ENCODE data around the gene MAPK1.
A peak's percentile ranks its signal among the peaks of the same experiment; 100 is the strongest.
"Not testable (repeated sequence)": the region's sequence is repeated elsewhere in the genome, so short reads cannot be mapped to it uniquely, and the experiment has no call there.

Gene MAPK1

GRCh38 chr22:21720191-21720859, 147.1 kb downstream of the MAPK1 start:
- H3K27me3 ChIP-seq (ENCODE audit: control insufficient read depth in 5 of 5, insufficient read depth in 4 of 5, low read length in 5 of 5); H3K36me3 ChIP-seq (ENCODE audit: control insufficient read depth in 5 of 5, insufficient read depth in 5 of 5, low read length in 5 of 5); H3K9me3 ChIP-seq (ENCODE audit: control insufficient read depth in 5 of 5, low read length in 5 of 5); H3K9ac ChIP-seq (ENCODE audit: low read length in 5 of 5); H3K27ac ChIP-seq (ENCODE audit: low read depth, low read length); H3K4me1 ChIP-seq (ENCODE audit: control insufficient read depth in 5 of 5, insufficient read depth in 5 of 5, low read length in 5 of 5); H3K4me3 ChIP-seq (ENCODE audit: low read depth in 1 of 5, low read length in 5 of 5): not testable (repeated sequence)

- H3K4me3 ChIP-seq (ENCODE audit: low read depth in 1 of 5, low read length in 5 of 5): no peak overlapping the region
- no peaks in the 10 kb centered on the region for H3K9me3 ChIP-seq (ENCODE audit: control insufficient read depth in 5 of 5, low read length in 5 of 5)
- no peaks in the 10 kb centered on the region for H3K36me3 ChIP-seq (ENCODE audit: control insufficient read depth in 5 of 5, insufficient read depth in 5 of 5, low read length in 5 of 5)
- H3K9ac ChIP-seq (ENCODE audit: low read length in 5 of 5): no peak overlapping the region
- H3K4me1 ChIP-seq (ENCODE audit: control insufficient read depth in 5 of 5, insufficient read depth in 5 of 5, low read length in 5 of 5): no peaks in the 10 kb centered on the region
- no peak overlapping the region for H3K27ac ChIP-seq (ENCODE audit: low read depth, low read length)
- H3K27me3 ChIP-seq (ENCODE audit: control insufficient read depth in 5 of 5, insufficient read depth in 4 of 5, low read length in 5 of 5): no peaks in the 10 kb centered on the region
Measured at GRCh38 chr22:21719024-21719423, 148.4 kb downstream of the MAPK1 start.

GRCh38 chr22:21718499-21718898, 148.9 kb downstream of the MAPK1 start:
- Histone ChIP-seq H3K36me3 (ENCODE audit: control insufficient read depth in 5 of 5, insufficient read depth in 5 of 5, low read length in 5 of 5) (no peaks in the 10 kb centered on the region), H3K27ac (ENCODE audit: low read depth, low read length) (no peak overlapping the region), H3K4me1 (ENCODE audit: control insufficient read depth in 5 of 5, insufficient read depth in 5 of 5, low read length in 5 of 5) (peaks cover 0 to under 1% (median 0%) of the 10 kb centered on the region in 5 donors), H3K27me3 (ENCODE audit: control insufficient read depth in 5 of 5, insufficient read depth in 4 of 5, low read length in 5 of 5) (no peaks in the 10 kb centered on the region), H3K9ac (ENCODE audit: low read length in 5 of 5) (no peak overlapping the region), H3K4me3 (ENCODE audit: low read depth in 1 of 5, low read length in 5 of 5) (no peak overlapping the region), H3K9me3 (ENCODE audit: control insufficient read depth in 5 of 5, low read length in 5 of 5) (no peaks in the 10 kb centered on the region)

- not testable (repeated sequence) for H3K27ac ChIP-seq (ENCODE audit: low read depth, low read length); H3K27me3 ChIP-seq (ENCODE audit: control insufficient read depth in 5 of 5, insufficient read depth in 4 of 5, low read length in 5 of 5); H3K9ac ChIP-seq (ENCODE audit: low read length in 5 of 5); H3K36me3 ChIP-seq (ENCODE audit: control insufficient read depth in 5 of 5, insufficient read depth in 5 of 5, low read length in 5 of 5); H3K4me3 ChIP-seq (ENCODE audit: low read depth in 1 of 5, low read length in 5 of 5); H3K9me3 ChIP-seq (ENCODE audit: control insufficient read depth in 5 of 5, low read length in 5 of 5)
- peaks cover 0 to 11% (median 8%) of the 10 kb centered on the region in 5 donors for H3K4me1 ChIP-seq (ENCODE audit: control insufficient read depth in 5 of 5, insufficient read depth in 5 of 5, low read length in 5 of 5)
Measured at GRCh38 chr22:21716395-21717122, 150.9 kb downstream of the MAPK1 start.

GRCh38 chr22:21714786-21715185, 152.7 kb downstream of the MAPK1 start:
- peaks cover 0 to 13% (median 8%) of the 10 kb centered on the region in 5 donors for H3K4me1 ChIP-seq (ENCODE audit: control insufficient read depth in 5 of 5, insufficient read depth in 5 of 5, low read length in 5 of 5)
- no peaks in the 10 kb centered on the region for H3K9me3 ChIP-seq (ENCODE audit: control insufficient read depth in 5 of 5, low read length in 5 of 5)
- H3K4me3 ChIP-seq (ENCODE audit: low read depth in 1 of 5, low read length in 5 of 5): no peak overlapping the region
- H3K36me3 ChIP-seq (ENCODE audit: control insufficient read depth in 5 of 5, insufficient read depth in 5 of 5, low read length in 5 of 5): peaks cover 0 to 7% (median 0%) of the 10 kb centered on the region in 5 donors
- H3K27me3 ChIP-seq (ENCODE audit: control insufficient read depth in 5 of 5, insufficient read depth in 4 of 5, low read length in 5 of 5): no peaks in the 10 kb centered on the region
- H3K27ac ChIP-seq (ENCODE audit: low read depth, low read length): no peak overlapping the region
- H3K9ac ChIP-seq (ENCODE audit: low read length in 5 of 5): no peak overlapping the region

- Histone ChIP-seq H3K36me3 (ENCODE audit: control insufficient read depth in 5 of 5, insufficient read depth in 5 of 5, low read length in 5 of 5) (peaks cover 0 to 10% (median 0%) of the 10 kb centered on the region in 5 donors), H3K27ac (ENCODE audit: low read depth, low read length) (no peak overlapping the region), H3K9me3 (ENCODE audit: control insufficient read depth in 5 of 5, low read length in 5 of 5) (no peaks in the 10 kb centered on the region), H3K9ac (ENCODE audit: low read length in 5 of 5) (no peak overlapping the region), H3K27me3 (ENCODE audit: control insufficient read depth in 5 of 5, insufficient read depth in 4 of 5, low read length in 5 of 5) (no peaks in the 10 kb centered on the region), H3K4me3 (ENCODE audit: low read depth in 1 of 5, low read length in 5 of 5) (no peak overlapping the region), H3K4me1 (ENCODE audit: control insufficient read depth in 5 of 5, insufficient read depth in 5 of 5, low read length in 5 of 5) (peaks cover 0 to 13% (median 8%) of the 10 kb centered on the region in 5 donors)
Measured at GRCh38 chr22:21714059-21714770, 153.2 kb downstream of the MAPK1 start.

GRCh38 chr22:21713428-21714058, 153.9 kb downstream of the MAPK1 start:
- H3K9me3 ChIP-seq (ENCODE audit: control insufficient read depth in 5 of 5, low read length in 5 of 5): no peaks in the 10 kb centered on the region
- H3K27me3 ChIP-seq (ENCODE audit: control insufficient read depth in 5 of 5, insufficient read depth in 4 of 5, low read length in 5 of 5): no peaks in the 10 kb centered on the region
- H3K4me1 ChIP-seq (ENCODE audit: control insufficient read depth in 5 of 5, insufficient read depth in 5 of 5, low read length in 5 of 5): peaks cover 0 to 13% (median 8%) of the 10 kb centered on the region in 5 donors
- peak overlapping the region in 1 of 5 donors; percentile 44 for H3K9ac ChIP-seq (ENCODE audit: low read length in 5 of 5)
- peak overlapping the region in 2 of 5 donors; percentile 42 to 58 for H3K4me3 ChIP-seq (ENCODE audit: low read depth in 1 of 5, low read length in 5 of 5)
- no peak overlapping the region for H3K27ac ChIP-seq (ENCODE audit: low read depth, low read length)
- peaks cover 0 to 13% (median 0%) of the 10 kb centered on the region in 5 donors for H3K36me3 ChIP-seq (ENCODE audit: control insufficient read depth in 5 of 5, insufficient read depth in 5 of 5, low read length in 5 of 5)

GRCh38 chr22:21712751-21713427, 154.6 kb downstream of the MAPK1 start:
- Histone ChIP-seq H3K27me3 (ENCODE audit: control insufficient read depth in 5 of 5, insufficient read depth in 4 of 5, low read length in 5 of 5) (no peaks in the 10 kb centered on the region), H3K27ac (ENCODE audit: low read depth, low read length) (no peak overlapping the region), H3K4me1 (ENCODE audit: control insufficient read depth in 5 of 5, insufficient read depth in 5 of 5, low read length in 5 of 5) (peaks cover 0 to 13% (median 8%) of the 10 kb centered on the region in 5 donors), H3K9me3 (ENCODE audit: control insufficient read depth in 5 of 5, low read length in 5 of 5) (no peaks in the 10 kb centered on the region), H3K4me3 (ENCODE audit: low read depth in 1 of 5, low read length in 5 of 5) (peak overlapping the region in 3 of 5 donors; percentile 41 to 58 (median 42)), H3K9ac (ENCODE audit: low read length in 5 of 5) (peak overlapping the region in 2 of 5 donors; percentile 21 to 44), H3K36me3 (ENCODE audit: control insufficient read depth in 5 of 5, insufficient read depth in 5 of 5, low read length in 5 of 5) (peaks cover 0 to 13% (median 0%) of the 10 kb centered on the region in 5 donors)

- Histone ChIP-seq H3K27me3 (ENCODE audit: control insufficient read depth in 5 of 5, insufficient read depth in 4 of 5, low read length in 5 of 5) (no peaks in the 10 kb centered on the region), H3K9ac (ENCODE audit: low read length in 5 of 5) (peak overlapping the region in 1 of 5 donors; percentile 26), H3K4me3 (ENCODE audit: low read depth in 1 of 5, low read length in 5 of 5) (no peak overlapping the region), H3K9me3 (ENCODE audit: control insufficient read depth in 5 of 5, low read length in 5 of 5) (no peaks in the 10 kb centered on the region), H3K27ac (ENCODE audit: low read depth, low read length) (no peak overlapping the region), H3K36me3 (ENCODE audit: control insufficient read depth in 5 of 5, insufficient read depth in 5 of 5, low read length in 5 of 5) (peaks cover 0 to 13% (median 0%) of the 10 kb centered on the region in 5 donors), H3K4me1 (ENCODE audit: control insufficient read depth in 5 of 5, insufficient read depth in 5 of 5, low read length in 5 of 5) (peaks cover 0 to 13% (median 8%) of the 10 kb centered on the region in 5 donors)
Measured at GRCh38 chr22:21711851-21712250, 155.6 kb downstream of the MAPK1 start.

All from subcutaneous abdominal adipose tissue (tissue), 5 donors.